SK-N-SH (cell line): ENCODE results near the gene NDUFAF8.

ENCODE experiments used
- CTCF ChIP-seq: fragments of 200-600 bp; sonication (generic); IDR thresholded peaks from 2 replicates; pipeline ENCODE4 v1.6.1; 2017; ENCODE audit warnings: antibody characterized with exemption, mild to moderate bottlenecking, moderate library complexity
- EP300 ChIP-seq, 2 experiments: IDR thresholded peaks; 2 replicates each; pipeline versions ENCODE4 v1.4.0 to v1.6.1; 2012; ENCODE audit warnings: borderline replicate concordance in 1 of 2, low read depth in 1 of 2, low read length in 1 of 2
- EZH2phosphoT487 ChIP-seq: fragments of 200-600 bp; sonication (generic); IDR thresholded peaks from 2 replicates; pipeline ENCODE4 v1.6.1; 2017; ENCODE audit warnings: low read depth, mixed run types, mild to moderate bottlenecking, antibody characterized with exemption, moderate library complexity, borderline replicate concordance
- FOXM1 ChIP-seq: IDR thresholded peaks from 2 replicates; pipeline ENCODE4 v1.4.0; 2012; ENCODE audit warnings: low read depth, mild to moderate bottlenecking
- MAX ChIP-seq: IDR thresholded peaks from 2 replicates; pipeline ENCODE4 v1.4.0; 2012; ENCODE audit warnings: low read depth
- NFIC ChIP-seq: IDR thresholded peaks from 2 replicates; pipeline ENCODE4 v1.4.0; 2012; ENCODE audit warnings: borderline replicate concordance
- NRF1 ChIP-seq: IDR thresholded peaks from 2 replicates; pipeline ENCODE4 v1.6.1; 2012; ENCODE audit warnings: low read depth, mild to moderate bottlenecking, low read length
- PBX3 ChIP-seq: IDR thresholded peaks from 2 replicates; pipeline ENCODE4; 2012
- POLR2AphosphoS5 ChIP-seq: IDR thresholded peaks from 2 replicates; pipeline ENCODE4 v1.6.1; 2012; ENCODE audit warnings: low read depth, low read length
- SIN3A ChIP-seq: IDR thresholded peaks from 2 replicates; pipeline ENCODE4 v1.6.1; 2012; ENCODE audit warnings: low read depth, mild to moderate bottlenecking, low read length, moderate library complexity, borderline replicate concordance
- TAF1 ChIP-seq: IDR thresholded peaks from 2 replicates; pipeline ENCODE4 v1.6.1; 2012; ENCODE audit warnings: low read depth, mild to moderate bottlenecking, low read length, moderate library complexity, borderline replicate concordance
- TEAD4 ChIP-seq: IDR thresholded peaks from 2 replicates; pipeline ENCODE4 v1.4.0; 2012; ENCODE audit warnings: mild to moderate bottlenecking, borderline replicate concordance; ENCODE audit not compliant: insufficient read depth
- YY1 ChIP-seq: IDR thresholded peaks from 2 replicates; pipeline ENCODE4 v1.4.0; 2012; ENCODE audit warnings: low read depth, mild to moderate bottlenecking
- ZBTB33 ChIP-seq: IDR thresholded peaks from 2 replicates; pipeline ENCODE4 v1.4.0; 2012; ENCODE audit warnings: low read depth, borderline replicate concordance

GRCh38 chr17:81280571-81280970 lies 41.5 kb downstream of the NDUFAF8 start:
- TF ChIP-seq MAX (no peak), TAF1 (no peak), PBX3 (no peak), POLR2AphosphoS5 (no peak), CTCF (no peak), TEAD4 (no peak), NFIC (no peak), YY1 (no peak), FOXM1 (no peak), EP300 (IDR thresholded peaks at IDR 0.05; ENCODE audit: borderline replicate concordance in 1 of 2, low read depth in 1 of 2, low read length in 1 of 2) (no peak), ZBTB33 (no peak), NRF1 (no peak), SIN3A (no peak), EZH2phosphoT487 (no peak)
